HEK293 (cell line): ENCODE data around the gene OR52E1.

Source experiments
- CTCF ChIA-PET: fragments of 350-600 bp; formaldehyde crosslinking; extraction: SDS; loops from one replicate; lab custom pipeline; 2021; ENCODE audit warnings: antibody characterized with exemption; lab: Yijun Ruan, JAX
- POLR2A ChIA-PET: fragments of 300-600 bp; formaldehyde crosslinking; extraction: SDS; loops from one replicate; lab custom pipeline; 2020; ENCODE audit warnings: antibody characterized with exemption, inconsistent platforms; lab: Yijun Ruan, JAX
- H3K27ac ChIP-seq: fragments of 200-500 bp; sonication (Bioruptor generic); 2 replicates; pipeline ENCODE4 v1.5.1; 2014; ENCODE audit warnings: low read depth, low read length, control low read depth, inconsistent platforms; ENCODE audit errors: extremely low read depth
- H3K36me3 ChIP-seq, 2 experiments: fragments of 200-500 bp in 1 of 2; sonication (Bioruptor generic) in 1 of 2; 1 replicate in 1 of 2; 2 replicates in 1 of 2; pipeline ENCODE4 v1.5.1; 2014 to 2017; ENCODE audit warnings: inconsistent platforms in 2 of 2, low read length in 2 of 2; ENCODE audit not compliant: control insufficient read depth in 2 of 2, insufficient read depth in 1 of 2
- H3K4me1 ChIP-seq: fragments of 200-500 bp; sonication (Bioruptor generic); 2 replicates; pipeline ENCODE4 v1.5.1; 2014; ENCODE audit warnings: mild to moderate bottlenecking, low read length, inconsistent platforms; ENCODE audit not compliant: control insufficient read depth, insufficient read depth
- H3K4me3 ChIP-seq: 2 replicates; pipeline ENCODE4 v1.5.1; 2011; ENCODE audit warnings: low read depth, mild to moderate bottlenecking, control low read depth, low read length, moderate library complexity
- H3K9me3 ChIP-seq: fragments of 200-500 bp; sonication (Bioruptor generic); 2 replicates; pipeline ENCODE4 v1.5.1; 2014; ENCODE audit warnings: low read depth, low read length, inconsistent platforms; ENCODE audit not compliant: control insufficient read depth, insufficient read depth
- SCRT1 ChIP-seq: fragments of 450-650 bp; formaldehyde crosslinking; IDR thresholded peaks from 2 replicates; pipeline ENCODE4 v1.5.1; 2016; ENCODE audit warnings: missing biosample characterization, missing genetic modification characterization, borderline replicate concordance
- SP2 ChIP-seq: fragments of 450-650 bp; formaldehyde crosslinking; IDR thresholded peaks from 2 replicates; pipeline ENCODE4 v1.5.1; 2016; ENCODE audit warnings: missing biosample characterization, missing genetic modification characterization
- TCF7L2 ChIP-seq: IDR thresholded peaks from 2 replicates; pipeline ENCODE4 v1.6.1; 2011; ENCODE audit warnings: low read depth, mild to moderate bottlenecking, inconsistent platforms, low read length, moderate library complexity, borderline replicate concordance
- ZBTB17 ChIP-seq: fragments of 450-650 bp; formaldehyde crosslinking; IDR thresholded peaks from 2 replicates; pipeline ENCODE4 v1.5.1; 2016; ENCODE audit warnings: missing biosample characterization, missing genetic modification characterization
- ZEB2 ChIP-seq: fragments of 450-650 bp; formaldehyde crosslinking; IDR thresholded peaks from 2 replicates; pipeline ENCODE4 v1.5.1; 2016; ENCODE audit warnings: missing biosample characterization, missing genetic modification characterization
- ZNF174 ChIP-seq: fragments of 450-650 bp; formaldehyde crosslinking; IDR thresholded peaks from 2 replicates; pipeline ENCODE4 v1.5.0; 2017; ENCODE audit warnings: missing biosample characterization, mild to moderate bottlenecking, missing genetic modification characterization
- ZNF19 ChIP-seq: fragments of 450-650 bp; formaldehyde crosslinking; IDR thresholded peaks from 2 replicates; pipeline ENCODE4; 2016; ENCODE audit warnings: missing biosample characterization, missing genetic modification characterization, low read depth
- ZNF202 ChIP-seq: fragments of 450-650 bp; formaldehyde crosslinking; IDR thresholded peaks from 2 replicates; pipeline ENCODE4 v1.5.1; 2016; ENCODE audit warnings: missing biosample characterization, missing genetic modification characterization, borderline replicate concordance
- ZNF274 ChIP-seq, 2 experiments: fragments of 200-500 bp in 1 of 2; fragments of 450-650 bp in 1 of 2; sonication (Bioruptor generic) in 1 of 2; formaldehyde crosslinking in 1 of 2; IDR thresholded peaks; 2 replicates each; pipeline versions ENCODE4 v1.5.1 to v1.6.1; 2014 to 2016; ENCODE audit warnings: borderline replicate concordance in 1 of 2, inconsistent platforms in 1 of 2, low read length in 1 of 2, missing biosample characterization in 1 of 2, missing genetic modification characterization in 1 of 2
- ZNF354C ChIP-seq: fragments of 450-650 bp; formaldehyde crosslinking; IDR thresholded peaks from 2 replicates; pipeline ENCODE4 v1.5.1; 2016; ENCODE audit warnings: missing biosample characterization, missing genetic modification characterization, low read depth, borderline replicate concordance
- ZNF514 ChIP-seq: fragments of 450-650 bp; formaldehyde crosslinking; IDR thresholded peaks from 2 replicates; pipeline ENCODE4 v1.5.1; 2016; ENCODE audit warnings: missing biosample characterization, missing genetic modification characterization
- ZNF549 ChIP-seq: fragments of 450-650 bp; IDR thresholded peaks from 2 replicates; pipeline ENCODE4 v1.5.1; 2018; ENCODE audit warnings: missing biosample characterization, missing genetic modification characterization, mild to moderate bottlenecking, inconsistent platforms, moderate library complexity
- ZNF843 ChIP-seq: fragments of 450-650 bp; formaldehyde crosslinking; IDR thresholded peaks from 2 replicates; pipeline ENCODE4 v1.5.1; 2016; ENCODE audit warnings: missing biosample characterization, missing genetic modification characterization
- TF ChIP-seq, protein P1 (sequence below): fragments of 450-650 bp; formaldehyde crosslinking; conservative IDR thresholded peaks from 2 replicates; pipeline ENCODE4 v1.5.1; 2016; ENCODE audit warnings: low read depth, missing biosample characterization, missing genetic modification characterization
- TF ChIP-seq, protein P2 (sequence below): fragments of 450-650 bp; formaldehyde crosslinking; optimal IDR thresholded peaks from 2 replicates; pipeline ENCODE3; 2016; ENCODE audit warnings: missing biosample characterization, mild to moderate bottlenecking, missing genetic modification characterization
- TF ChIP-seq, protein P3 (sequence below): fragments of 450-650 bp; formaldehyde crosslinking; IDR thresholded peaks from 2 replicates; pipeline ENCODE4 v1.5.1; 2016; ENCODE audit warnings: missing biosample characterization, missing genetic modification characterization, borderline replicate concordance
- TF ChIP-seq, protein P4 (sequence below): fragments of 450-650 bp; formaldehyde crosslinking; IDR thresholded peaks from 2 replicates; pipeline ENCODE4; 2016; ENCODE audit warnings: missing biosample characterization, missing genetic modification characterization
- TF ChIP-seq, protein P5 (sequence below): fragments of 450-650 bp; formaldehyde crosslinking; IDR thresholded peaks from 2 replicates; pipeline ENCODE4 v1.5.1; 2016; ENCODE audit warnings: missing biosample characterization, missing genetic modification characterization
- TF ChIP-seq, protein P6 (sequence below): sonication (generic); formaldehyde crosslinking; IDR thresholded peaks from 2 replicates; pipeline ENCODE4 v1.8.1; 2022; ENCODE audit warnings: mild to moderate bottlenecking, moderate library complexity, missing genetic modification reagents
- TF ChIP-seq, protein P7 (sequence below): fragments of 450-650 bp; formaldehyde crosslinking; IDR thresholded peaks from 2 replicates; pipeline ENCODE4 v1.5.1; 2016; ENCODE audit warnings: missing biosample characterization, missing genetic modification characterization

OR52E1 gene

DNA sequence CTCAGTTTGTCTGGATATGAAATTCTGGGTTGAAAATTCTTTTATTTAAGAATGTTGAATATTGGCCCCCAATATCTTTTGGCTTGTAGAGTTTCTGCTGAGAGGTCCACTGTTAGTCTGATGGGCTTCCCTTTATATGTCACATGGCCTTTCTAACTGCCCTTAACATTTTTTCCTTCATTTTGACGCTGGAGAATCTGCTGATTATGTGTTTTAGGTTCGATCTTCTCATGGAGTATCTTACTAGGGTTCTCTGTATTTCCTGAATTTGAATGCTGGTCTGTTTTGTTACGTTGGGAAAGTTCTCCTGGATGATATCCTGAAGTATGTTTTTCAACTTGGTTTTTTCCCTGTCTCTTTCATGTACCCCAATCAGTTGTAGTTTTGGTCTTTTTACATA is 46.0 kb downstream of the OR52E1 start:
- Histone ChIP-seq H3K27ac (no peak overlapping the region), H3K9me3 (no peaks in the 10 kb centered on the region), H3K4me1 (no peaks in the 10 kb centered on the region), H3K36me3 (no peaks in the 10 kb centered on the region), H3K4me3 (no peak overlapping the region)
- TF ChIP-seq ZBTB17 (tag by site-specific recombination) = no peak
- TF ChIP-seq ZNF843 (tag by site-specific recombination) = no peak
- TF ChIP-seq SP2 (tag by site-specific recombination) = no peak
- CTCF ChIA-PET = no interaction called here
- POLR2A ChIA-PET = no interaction called here

DNA sequence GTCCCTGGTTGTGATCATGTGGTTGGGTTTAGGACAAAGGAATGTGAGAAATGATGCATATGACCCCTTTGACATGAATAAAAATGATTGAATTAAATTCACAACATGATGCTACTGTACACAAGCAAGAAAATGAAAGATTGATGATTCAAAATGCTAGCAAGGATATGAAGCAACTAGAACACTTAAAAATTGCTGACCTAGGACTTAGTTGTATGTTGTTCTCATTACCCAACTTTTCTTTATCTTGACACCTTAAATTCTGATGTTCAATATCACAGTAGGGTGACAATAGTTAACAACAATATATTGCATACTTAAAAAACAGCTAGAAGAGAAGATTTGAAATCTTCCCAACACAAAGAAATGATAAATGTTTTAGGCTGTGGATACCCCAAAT is 48.2 kb downstream of the OR52E1 start:
- Histone ChIP-seq H3K27ac (no peak overlapping the region), H3K36me3 (no peaks in the 10 kb centered on the region), H3K4me1 (no peaks in the 10 kb centered on the region), H3K4me3 (no peak overlapping the region), H3K9me3 (no peaks in the 10 kb centered on the region)
- ChIA-PET CTCF (no interaction called here), POLR2A (no interaction called here)
- TF ChIP-seq ZNF549 (no peak), ZNF174 (tag by site-specific recombination) (no peak), ZNF274 (IDR thresholded peaks at IDR 0.05; ENCODE audit: low read length) (no peak), ZNF274 (tag by site-specific recombination; IDR thresholded peaks at IDR 0.05; ENCODE audit: borderline replicate concordance) (no peak), ZNF354C (no peak), SCRT1 (tag by site-specific recombination) (no peak), ZEB2 (tag by site-specific recombination) (no peak), ZNF514 (tag by site-specific recombination) (no peak), ZNF202 (tag by site-specific recombination) (no peak), TCF7L2 (no peak), ZNF19 (tag by site-specific recombination) (no peak)
- TF ChIP-seq, protein P1, sequence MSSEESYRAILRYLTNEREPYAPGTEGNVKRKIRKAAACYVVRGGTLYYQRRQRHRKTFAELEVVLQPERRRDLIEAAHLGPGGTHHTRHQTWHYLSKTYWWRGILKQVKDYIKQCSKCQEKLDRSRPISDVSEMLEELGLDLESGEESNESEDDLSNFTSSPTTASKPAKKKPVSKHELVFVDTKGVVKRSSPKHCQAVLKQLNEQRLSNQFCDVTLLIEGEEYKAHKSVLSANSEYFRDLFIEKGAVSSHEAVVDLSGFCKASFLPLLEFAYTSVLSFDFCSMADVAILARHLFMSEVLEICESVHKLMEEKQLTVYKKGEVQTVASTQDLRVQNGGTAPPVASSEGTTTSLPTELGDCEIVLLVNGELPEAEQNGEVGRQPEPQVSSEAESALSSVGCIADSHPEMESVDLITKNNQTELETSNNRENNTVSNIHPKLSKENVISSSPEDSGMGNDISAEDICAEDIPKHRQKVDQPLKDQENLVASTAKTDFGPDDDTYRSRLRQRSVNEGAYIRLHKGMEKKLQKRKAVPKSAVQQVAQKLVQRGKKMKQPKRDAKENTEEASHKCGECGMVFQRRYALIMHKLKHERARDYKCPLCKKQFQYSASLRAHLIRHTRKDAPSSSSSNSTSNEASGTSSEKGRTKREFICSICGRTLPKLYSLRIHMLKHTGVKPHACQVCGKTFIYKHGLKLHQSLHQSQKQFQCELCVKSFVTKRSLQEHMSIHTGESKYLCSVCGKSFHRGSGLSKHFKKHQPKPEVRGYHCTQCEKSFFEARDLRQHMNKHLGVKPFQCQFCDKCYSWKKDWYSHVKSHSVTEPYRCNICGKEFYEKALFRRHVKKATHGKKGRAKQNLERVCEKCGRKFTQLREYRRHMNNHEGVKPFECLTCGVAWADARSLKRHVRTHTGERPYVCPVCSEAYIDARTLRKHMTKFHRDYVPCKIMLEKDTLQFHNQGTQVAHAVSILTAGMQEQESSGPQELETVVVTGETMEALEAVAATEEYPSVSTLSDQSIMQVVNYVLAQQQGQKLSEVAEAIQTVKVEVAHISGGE (tag by site-specific recombination) = no peak
- TF ChIP-seq, protein P2, sequence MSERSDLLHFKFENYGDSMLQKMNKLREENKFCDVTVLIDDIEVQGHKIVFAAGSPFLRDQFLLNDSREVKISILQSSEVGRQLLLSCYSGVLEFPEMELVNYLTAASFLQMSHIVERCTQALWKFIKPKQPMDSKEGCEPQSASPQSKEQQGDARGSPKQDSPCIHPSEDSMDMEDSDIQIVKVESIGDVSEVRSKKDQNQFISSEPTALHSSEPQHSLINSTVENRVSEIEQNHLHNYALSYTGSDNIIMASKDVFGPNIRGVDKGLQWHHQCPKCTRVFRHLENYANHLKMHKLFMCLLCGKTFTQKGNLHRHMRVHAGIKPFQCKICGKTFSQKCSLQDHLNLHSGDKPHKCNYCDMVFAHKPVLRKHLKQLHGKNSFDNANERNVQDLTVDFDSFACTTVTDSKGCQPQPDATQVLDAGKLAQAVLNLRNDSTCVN (tag by site-specific recombination) = no peak
- TF ChIP-seq, protein P3, sequence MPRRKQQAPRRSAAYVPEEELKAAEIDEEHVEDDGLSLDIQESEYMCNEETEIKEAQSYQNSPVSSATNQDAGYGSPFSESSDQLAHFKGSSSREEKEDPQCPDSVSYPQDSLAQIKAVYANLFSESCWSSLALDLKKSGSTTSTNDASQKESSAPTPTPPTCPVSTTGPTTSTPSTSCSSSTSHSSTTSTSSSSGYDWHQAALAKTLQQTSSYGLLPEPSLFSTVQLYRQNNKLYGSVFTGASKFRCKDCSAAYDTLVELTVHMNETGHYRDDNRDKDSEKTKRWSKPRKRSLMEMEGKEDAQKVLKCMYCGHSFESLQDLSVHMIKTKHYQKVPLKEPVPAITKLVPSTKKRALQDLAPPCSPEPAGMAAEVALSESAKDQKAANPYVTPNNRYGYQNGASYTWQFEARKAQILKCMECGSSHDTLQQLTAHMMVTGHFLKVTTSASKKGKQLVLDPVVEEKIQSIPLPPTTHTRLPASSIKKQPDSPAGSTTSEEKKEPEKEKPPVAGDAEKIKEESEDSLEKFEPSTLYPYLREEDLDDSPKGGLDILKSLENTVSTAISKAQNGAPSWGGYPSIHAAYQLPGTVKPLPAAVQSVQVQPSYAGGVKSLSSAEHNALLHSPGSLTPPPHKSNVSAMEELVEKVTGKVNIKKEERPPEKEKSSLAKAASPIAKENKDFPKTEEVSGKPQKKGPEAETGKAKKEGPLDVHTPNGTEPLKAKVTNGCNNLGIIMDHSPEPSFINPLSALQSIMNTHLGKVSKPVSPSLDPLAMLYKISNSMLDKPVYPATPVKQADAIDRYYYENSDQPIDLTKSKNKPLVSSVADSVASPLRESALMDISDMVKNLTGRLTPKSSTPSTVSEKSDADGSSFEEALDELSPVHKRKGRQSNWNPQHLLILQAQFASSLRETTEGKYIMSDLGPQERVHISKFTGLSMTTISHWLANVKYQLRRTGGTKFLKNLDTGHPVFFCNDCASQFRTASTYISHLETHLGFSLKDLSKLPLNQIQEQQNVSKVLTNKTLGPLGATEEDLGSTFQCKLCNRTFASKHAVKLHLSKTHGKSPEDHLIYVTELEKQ (tag by site-specific recombination) = no peak
- TF ChIP-seq, protein P4, sequence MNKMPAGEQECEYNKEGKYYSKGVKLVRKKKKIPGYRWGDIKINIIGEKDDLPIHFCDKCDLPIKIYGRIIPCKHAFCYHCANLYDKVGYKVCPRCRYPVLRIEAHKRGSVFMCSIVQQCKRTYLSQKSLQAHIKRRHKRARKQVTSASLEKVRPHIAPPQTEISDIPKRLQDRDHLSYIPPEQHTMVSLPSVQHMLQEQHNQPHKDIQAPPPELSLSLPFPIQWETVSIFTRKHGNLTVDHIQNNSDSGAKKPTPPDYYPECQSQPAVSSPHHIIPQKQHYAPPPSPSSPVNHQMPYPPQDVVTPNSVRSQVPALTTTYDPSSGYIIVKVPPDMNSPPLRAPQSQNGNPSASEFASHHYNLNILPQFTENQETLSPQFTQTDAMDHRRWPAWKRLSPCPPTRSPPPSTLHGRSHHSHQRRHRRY = no peak
- TF ChIP-seq, protein P5, sequence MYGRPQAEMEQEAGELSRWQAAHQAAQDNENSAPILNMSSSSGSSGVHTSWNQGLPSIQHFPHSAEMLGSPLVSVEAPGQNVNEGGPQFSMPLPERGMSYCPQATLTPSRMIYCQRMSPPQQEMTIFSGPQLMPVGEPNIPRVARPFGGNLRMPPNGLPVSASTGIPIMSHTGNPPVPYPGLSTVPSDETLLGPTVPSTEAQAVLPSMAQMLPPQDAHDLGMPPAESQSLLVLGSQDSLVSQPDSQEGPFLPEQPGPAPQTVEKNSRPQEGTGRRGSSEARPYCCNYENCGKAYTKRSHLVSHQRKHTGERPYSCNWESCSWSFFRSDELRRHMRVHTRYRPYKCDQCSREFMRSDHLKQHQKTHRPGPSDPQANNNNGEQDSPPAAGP (tag by site-specific recombination) = no peak
- TF ChIP-seq, protein P6, sequence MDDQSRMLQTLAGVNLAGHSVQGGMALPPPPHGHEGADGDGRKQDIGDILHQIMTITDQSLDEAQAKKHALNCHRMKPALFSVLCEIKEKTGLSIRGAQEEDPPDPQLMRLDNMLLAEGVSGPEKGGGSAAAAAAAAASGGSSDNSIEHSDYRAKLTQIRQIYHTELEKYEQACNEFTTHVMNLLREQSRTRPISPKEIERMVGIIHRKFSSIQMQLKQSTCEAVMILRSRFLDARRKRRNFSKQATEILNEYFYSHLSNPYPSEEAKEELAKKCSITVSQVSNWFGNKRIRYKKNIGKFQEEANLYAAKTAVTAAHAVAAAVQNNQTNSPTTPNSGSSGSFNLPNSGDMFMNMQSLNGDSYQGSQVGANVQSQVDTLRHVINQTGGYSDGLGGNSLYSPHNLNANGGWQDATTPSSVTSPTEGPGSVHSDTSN (CRISPR knock-in tag) = no peak
- TF ChIP-seq, protein P7, sequence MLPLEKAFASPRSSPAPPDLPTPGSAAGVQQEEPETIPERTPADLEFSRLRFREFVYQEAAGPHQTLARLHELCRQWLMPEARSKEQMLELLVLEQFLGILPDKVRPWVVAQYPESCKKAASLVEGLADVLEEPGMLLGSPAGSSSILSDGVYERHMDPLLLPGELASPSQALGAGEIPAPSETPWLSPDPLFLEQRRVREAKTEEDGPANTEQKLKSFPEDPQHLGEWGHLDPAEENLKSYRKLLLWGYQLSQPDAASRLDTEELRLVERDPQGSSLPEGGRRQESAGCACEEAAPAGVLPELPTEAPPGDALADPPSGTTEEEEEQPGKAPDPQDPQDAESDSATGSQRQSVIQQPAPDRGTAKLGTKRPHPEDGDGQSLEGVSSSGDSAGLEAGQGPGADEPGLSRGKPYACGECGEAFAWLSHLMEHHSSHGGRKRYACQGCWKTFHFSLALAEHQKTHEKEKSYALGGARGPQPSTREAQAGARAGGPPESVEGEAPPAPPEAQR (tag by site-specific recombination) = no peak
